Measurements from ENCODE around the gene ACBD4.

The ACBD4 gene

GRCh38 chr17:45161288-45162024 is 26.0 kb downstream of the ACBD4 start, which contains the start of gene HEXIM2 (continued):
- peak; percentile 91 for TF ChIP-seq ZNF335 (tag by site-specific recombination; conservative IDR thresholded peaks at IDR 0.05)
- peak; percentile 96; the same call in 1 of the 2 replicates for TF ChIP-seq ZBTB7A (tag by site-specific recombination; IDR thresholded peaks at IDR 0.05; ENCODE audit: low read depth)
- TF ChIP-seq ZNF362 (tag by site-specific recombination; IDR thresholded peaks at IDR 0.05), result 0 out of 2 replicates have a peak, but pooled peaks have one; percentile 11
- peak; percentile 38; the same call in 1 of the 2 replicates for TF ChIP-seq GFI1B (tag by site-specific recombination; IDR thresholded peaks at IDR 0.05)
- no peak for TF ChIP-seq HOXA7 (CRISPR knock-in tag; IDR thresholded peaks at IDR 0.05; ENCODE audit: borderline replicate concordance)
- no peak for TF ChIP-seq ZNF626 (tag by site-specific recombination; IDR thresholded peaks at IDR 0.05)
- TF ChIP-seq KLF7 (tag by site-specific recombination; IDR thresholded peaks at IDR 0.05; ENCODE audit: borderline replicate concordance), result peak; percentile 96
- TF ChIP-seq SP2 (tag by site-specific recombination; IDR thresholded peaks at IDR 0.05), result peak; percentile 98
- no peak for TF ChIP-seq MEIS1 (CRISPR knock-in tag; IDR thresholded peaks at IDR 0.05; ENCODE audit: borderline replicate concordance)
- TF ChIP-seq PBX3 (CRISPR knock-in tag; IDR thresholded peaks at IDR 0.05), result 0 out of 2 replicates have a peak, but pooled peaks have one; percentile 92
- TF ChIP-seq ZSCAN4 (tag by site-specific recombination; IDR thresholded peaks at IDR 0.05), result peak; percentile 57; the same call in 1 of the 2 replicates
- TF ChIP-seq ZNF140 (tag by site-specific recombination; IDR thresholded peaks at IDR 0.05), result no peak
- TF ChIP-seq BCL6B (tag by site-specific recombination; IDR thresholded peaks at IDR 0.05), result no peak; the same call in 1 of the 2 replicates
- TF ChIP-seq BCL11B (tag by site-specific recombination; IDR thresholded peaks at IDR 0.05; ENCODE audit: low read depth), result peak; percentile 82; the same call in 1 of the 2 replicates
- peak; percentile 91 for TF ChIP-seq ZNF280D (tag by site-specific recombination; IDR thresholded peaks at IDR 0.05)
- TF ChIP-seq ZNF24 (tag by site-specific recombination; IDR thresholded peaks at IDR 0.05), result peak; percentile 87; the same call in 1 of the 2 replicates
- no peak for TF ChIP-seq OVOL3 (tag by site-specific recombination; IDR thresholded peaks at IDR 0.05)
- no peak; the same call in 1 of the 2 replicates for TF ChIP-seq ZBTB11 (tag by site-specific recombination; conservative IDR thresholded peaks at IDR 0.05; ENCODE audit: low read depth)
- no peak for TF ChIP-seq ZNF221 (tag by site-specific recombination; IDR thresholded peaks at IDR 0.05; ENCODE audit: borderline replicate concordance)
- TF ChIP-seq ZBTB10 (tag by site-specific recombination; IDR thresholded peaks at IDR 0.05), result peak; percentile 97
- peak; percentile 88 for TF ChIP-seq ZNF785 (tag by site-specific recombination; IDR thresholded peaks at IDR 0.05)
- no peak for TF ChIP-seq ZNF416 (tag by site-specific recombination; IDR thresholded peaks at IDR 0.05)
- TF ChIP-seq ZNF658 (tag by site-specific recombination; IDR thresholded peaks at IDR 0.05), result no peak
- TF ChIP-seq ZFP3 (tag by site-specific recombination; IDR thresholded peaks at IDR 0.05; ENCODE audit: low read depth), result peak; percentile 45; the same call in 1 of the 2 replicates

All from HEK293 (cell line).